Fibroblast of pulmonary artery (primary cell): ENCODE results near the gene SHC1.

Experiments
- DNase-seq: peaks from one replicate; pipeline ENCODE4 v3.0.0-alpha.2; 2010; ENCODE audit warnings: low read depth
- H3K4me3 ChIP-seq: replicated peaks from 2 replicates; pipeline ENCODE4 v1.5.1; 2011; ENCODE audit warnings: low read depth, mild to moderate bottlenecking, control low read depth, low read length, moderate library complexity
- CTCF ChIP-seq: IDR thresholded peaks from 2 replicates; pipeline ENCODE4 v1.5.1; 2011; ENCODE audit warnings: mild to moderate bottlenecking, control low read depth, low read length, inconsistent platforms; ENCODE audit errors: missing control alignments

SHC1 gene

DNA sequence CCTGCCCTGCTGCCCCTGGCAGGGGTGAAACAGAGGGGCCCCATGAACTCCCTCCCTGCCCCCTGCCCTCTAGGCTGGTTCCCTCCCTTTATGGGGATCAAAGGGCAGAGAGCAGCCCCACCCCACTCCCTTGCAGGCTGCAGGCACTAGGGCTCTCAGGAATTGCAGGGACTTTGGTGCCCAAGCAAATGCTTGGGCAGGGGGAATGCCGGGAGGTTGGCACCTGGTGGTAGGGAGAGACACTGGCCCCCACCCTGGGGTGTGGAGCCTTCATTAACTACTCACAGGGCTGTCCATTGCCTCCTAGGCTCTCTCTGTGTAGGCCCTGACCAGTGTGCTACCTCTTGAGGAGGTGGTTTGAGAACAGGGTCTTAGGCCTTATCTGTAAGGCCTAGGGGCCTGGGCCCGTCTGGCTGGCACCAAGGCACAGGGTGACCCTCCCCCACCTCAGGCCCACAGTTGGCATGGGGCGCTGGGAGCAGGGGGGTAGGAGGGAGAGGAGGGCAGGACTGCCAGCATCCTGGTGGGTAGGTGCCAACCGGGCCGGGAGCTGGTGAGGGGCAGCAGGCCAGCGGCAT lies 36.8 kb upstream of the SHC1 start:
- TF ChIP-seq CTCF, result no peak
- H3K4me3 ChIP-seq, result no peak overlapping the region

GRCh38 chr1:155006601-155007101 lies 36.1 kb upstream of the SHC1 start:
- TF ChIP-seq CTCF, result no peak
- H3K4me3 ChIP-seq, result no peak overlapping the region
- DNase-seq, result peak; percentile 40

More for the DNA sequence above, 36.8 kb upstream of the SHC1 start:
- DNase-seq, result no peak

DNA sequence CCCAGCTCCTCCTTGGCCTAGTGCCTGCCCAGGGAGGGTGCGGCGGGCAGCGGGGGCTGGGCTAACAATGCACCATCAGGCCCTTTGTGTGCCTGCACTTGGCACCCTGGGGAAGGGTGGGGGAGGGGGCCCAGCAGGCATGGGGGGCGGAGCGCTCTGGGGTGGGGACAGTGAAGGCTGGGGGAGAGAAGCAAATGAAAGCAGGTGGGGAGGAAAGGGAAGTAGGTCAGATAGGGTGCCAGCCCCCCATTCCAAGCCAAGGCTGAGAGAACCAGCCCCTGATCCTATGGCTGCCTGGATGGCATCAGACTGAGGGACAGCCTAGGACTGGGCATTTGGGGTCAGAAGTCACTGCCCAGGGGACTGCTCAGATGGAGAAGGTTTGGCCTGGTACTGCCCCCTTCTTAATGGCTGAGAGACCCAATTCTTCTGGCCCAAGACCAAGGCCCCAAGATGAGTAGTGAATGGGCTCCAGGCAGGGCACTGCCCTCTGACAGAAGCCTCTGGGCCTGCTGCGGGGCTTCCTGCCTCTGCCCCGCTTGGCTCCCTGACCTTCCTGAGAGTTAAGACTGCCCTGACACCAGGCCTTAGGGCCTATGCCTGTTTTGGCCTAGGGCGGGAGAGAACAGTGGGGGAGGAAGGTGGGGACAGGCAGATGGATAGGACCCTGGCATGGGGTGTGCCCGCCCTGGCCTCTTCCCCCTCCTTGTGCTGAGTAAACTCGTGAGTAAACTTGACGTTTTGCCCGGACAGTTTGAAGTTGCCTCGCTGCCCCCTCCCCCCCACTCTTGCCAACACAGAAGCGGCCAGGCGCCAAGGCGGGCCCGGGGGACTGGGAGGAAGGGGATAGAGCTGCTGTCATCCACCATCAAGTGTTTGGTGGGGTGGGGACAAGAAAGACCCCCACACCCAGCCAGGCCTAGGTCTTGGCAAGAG lies 34.8 kb upstream of the SHC1 start:
- DNase-seq, result no peak
- no peak overlapping the region for H3K4me3 ChIP-seq
- TF ChIP-seq CTCF, result no peak

DNA sequence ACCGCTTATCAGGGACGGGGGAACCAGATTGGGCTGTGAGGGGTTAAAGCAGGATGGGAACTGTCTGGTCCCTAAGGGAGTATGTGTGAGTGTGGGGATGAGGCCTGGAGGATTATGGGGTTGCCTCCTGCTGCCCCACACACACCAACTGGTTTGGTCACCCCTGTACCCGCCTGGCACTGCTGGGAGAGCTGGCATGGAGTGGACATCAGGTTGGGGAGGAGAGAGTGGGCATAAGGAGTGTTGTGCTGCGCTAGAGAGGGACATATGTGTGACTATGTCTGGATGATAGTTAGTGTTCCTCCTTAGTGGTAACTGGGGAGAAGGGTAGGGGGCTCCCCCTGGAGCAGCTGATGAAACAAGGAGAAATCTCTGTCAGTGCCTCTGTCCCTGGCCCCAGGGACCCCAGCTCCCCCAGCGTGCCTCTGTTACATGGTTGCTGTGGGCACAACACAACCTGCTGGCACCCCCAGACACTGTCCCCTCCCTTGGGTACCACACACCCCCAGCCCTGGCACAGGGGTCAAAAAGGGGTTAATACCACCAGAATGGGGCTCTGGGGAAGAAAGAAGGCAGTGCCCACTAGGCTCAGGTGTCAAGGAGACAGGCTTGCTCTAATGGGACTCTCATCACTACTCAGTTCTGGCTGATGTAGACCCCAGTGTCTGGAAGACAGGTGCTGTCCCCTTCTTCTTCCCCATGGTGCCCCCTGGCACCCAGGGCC lies 34.0 kb upstream of the SHC1 start:
- TF ChIP-seq CTCF, result no peak
- DNase-seq, result no peak
- peak overlapping the region; percentile 90 for H3K4me3 ChIP-seq

GRCh38 chr1:155003766-155004351 lies 33.3 kb upstream of the SHC1 start:
- DNase-seq, result no peak
- no peak for TF ChIP-seq CTCF
- H3K4me3 ChIP-seq, result peak overlapping the region; percentile 90

DNA sequence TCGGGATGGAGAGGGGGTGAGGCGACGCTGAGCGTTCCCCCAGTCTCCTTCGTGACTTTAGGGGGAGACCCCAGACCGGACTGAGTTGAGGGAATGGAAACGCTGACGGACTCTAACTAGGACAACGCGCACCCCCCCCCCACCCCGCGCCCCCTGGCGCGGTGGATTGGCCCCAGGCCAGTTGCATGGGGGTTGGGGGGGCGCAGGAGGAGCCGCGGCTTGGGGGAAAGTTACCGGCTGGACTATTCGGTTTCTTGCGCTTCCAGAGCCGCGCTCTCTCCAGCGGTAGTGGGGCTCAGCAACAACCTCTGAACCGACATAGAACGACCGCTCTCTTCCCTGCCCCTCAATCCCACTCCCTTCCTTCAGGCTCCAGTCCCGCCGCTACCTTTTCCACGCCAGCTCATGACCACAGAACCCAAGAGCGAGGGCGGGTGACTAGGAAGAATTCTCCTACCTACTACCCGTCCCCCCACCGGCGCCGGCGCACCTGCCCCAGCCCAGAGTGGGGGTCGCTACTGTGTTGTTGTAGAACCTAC lies 32.7 kb upstream of the SHC1 start:
- TF ChIP-seq CTCF, result no peak
- no peak for DNase-seq
- H3K4me3 ChIP-seq, result peak overlapping the region; percentile 90
